HCT116 (cell line): ENCODE results near the gene DIO1. TPM values are rescaled to one million over a fixed set of nuclear protein-coding genes. Genes with fewer than 3 reads are reported as not detected.
"Not testable (repeated sequence)": the region's sequence is repeated elsewhere in the genome, so short reads cannot be mapped to it uniquely, and the experiment has no call there.

Experiments used
- ATAC-seq: fragments of 200-7000 bp; cut with Tn5 transposase; 2 replicates; pipeline ENCODE4 v1.9.1; 2020; ENCODE audit warnings: mild to moderate bottlenecking, moderate library complexity
- BruUV-seq: library from RNA; stranded (reverse); fragments of 400-500 nt; replicated peaks from 2 replicates; lab custom pipeline; 2021; lab: Mats Ljungman, UMichigan
- CTCF ChIA-PET: fragments of 300-600 bp; sonication (Branson Sonifier 250); formaldehyde crosslinking; loops from one replicate; lab custom pipeline; 2021; ENCODE audit warnings: antibody characterized with exemption; lab: Charles Lee
- POLR2A ChIA-PET: fragments of 300-600, 350-600 bp; sonication (Branson Sonifier 250); formaldehyde crosslinking; loops from one replicate; lab custom pipeline; 2021; ENCODE audit warnings: antibody characterized with exemption; lab: Charles Lee
- RAD21 ChIA-PET, 2 experiments: fragments of 300-600 bp; sonication (Branson Sonifier 250); formaldehyde crosslinking; loops; one replicate each; lab custom pipeline; 2023; ENCODE audit warnings: low total read pairs in 2 of 2; ENCODE audit not compliant: uncharacterized antibody in 2 of 2, unreplicated experiment in 2 of 2, low non-redundant PET in 1 of 2; lab: Charles Lee
- DNase-seq: peaks from one replicate; pipeline ENCODE4 v3.0.0-alpha.2; 2010; ENCODE audit warnings: low read depth, low spot score
- H2AFZ ChIP-seq: fragments of 200-600 bp; shearing (Covaris generic), sonication (generic); 2 replicates; pipeline ENCODE4 v1.6.1; 2017; ENCODE audit warnings: low read depth, mixed run types, mixed read lengths, antibody characterized with exemption, low read length; ENCODE audit not compliant: poor library complexity, severe bottlenecking
- H3K27ac ChIP-seq: 2 replicates; pipeline ENCODE4 v1.5.1; 2012; ENCODE audit warnings: low read depth, low read length
- H3K27me3 ChIP-seq: fragments of 200-600 bp; sonication (generic); 2 replicates; pipeline ENCODE4 v1.6.1; 2016; ENCODE audit warnings: mixed run types, low read length, mixed read lengths; ENCODE audit not compliant: insufficient read depth
- H3K36me3 ChIP-seq, 2 experiments: fragments of 200-500 bp in 1 of 2; fragments of 200-600 bp in 1 of 2; sonication (Bioruptor generic) in 1 of 2; sonication (generic) in 1 of 2; 2 replicates each; pipeline versions ENCODE4 v1.5.1 to v1.6.1; 2014 to 2016; ENCODE audit warnings: low read length in 2 of 2, inconsistent platforms in 1 of 2, mixed read lengths in 1 of 2, mixed run types in 1 of 2; ENCODE audit not compliant: insufficient read depth in 2 of 2, control insufficient read depth in 1 of 2
- H3K4me1 ChIP-seq, 2 experiments: fragments of 200-600 bp in 1 of 2; sonication (generic) in 1 of 2; 2 replicates each; pipeline versions ENCODE4 v1.5.1 to v1.6.1; 2012 to 2017; ENCODE audit warnings: low read length in 2 of 2, inconsistent platforms in 1 of 2, mild to moderate bottlenecking in 1 of 2, mixed read lengths in 1 of 2, mixed run types in 1 of 2, moderate library complexity in 1 of 2; ENCODE audit not compliant: insufficient read depth in 2 of 2, control insufficient read depth in 1 of 2
- H3K4me2 ChIP-seq: fragments of 200-600 bp; sonication (generic); 2 replicates; pipeline ENCODE4 v1.6.1; 2017; ENCODE audit warnings: mixed run types, low read length, mixed read lengths
- H3K4me3 ChIP-seq, 2 experiments: fragments of 200-600 bp in 1 of 2; sonication (generic) in 1 of 2; replicated peaks in 1 of 2; 2 replicates each; pipeline ENCODE4 v1.5.1; 2011 to 2016; ENCODE audit warnings: low read length in 2 of 2, control low read depth in 1 of 2, low read depth in 1 of 2, mild to moderate bottlenecking in 1 of 2, mixed read lengths in 1 of 2, mixed run types in 1 of 2
- H3K79me2 ChIP-seq: fragments of 200-600 bp; sonication (generic); 2 replicates; pipeline ENCODE4 v1.6.1; 2017; ENCODE audit warnings: mild to moderate bottlenecking, mixed run types, low read length, moderate library complexity, mixed read lengths; ENCODE audit not compliant: insufficient read depth
- H3K9ac ChIP-seq: fragments of 200-600 bp; sonication (generic); 2 replicates; pipeline ENCODE4 v1.6.1; 2016; ENCODE audit warnings: low read length, mixed read lengths
- H3K9me2 ChIP-seq: fragments of 200-600 bp; sonication (generic), shearing (Covaris generic); 2 replicates; pipeline ENCODE4 v1.6.1; 2017; ENCODE audit warnings: mixed run types, mild to moderate bottlenecking, moderate library complexity; ENCODE audit not compliant: insufficient read depth
- H3K9me3 ChIP-seq, 2 experiments: fragments of 200-500 bp in 1 of 2; fragments of 200-600 bp in 1 of 2; sonication (Bioruptor generic) in 1 of 2; sonication (generic) in 1 of 2; 2 replicates each; pipeline ENCODE4 v1.6.1; 2014 to 2017; ENCODE audit warnings: low read length in 2 of 2, mixed read lengths in 2 of 2, inconsistent platforms in 1 of 2, low read depth in 1 of 2, mild to moderate bottlenecking in 1 of 2, mixed run types in 1 of 2, moderate library complexity in 1 of 2; ENCODE audit not compliant: control insufficient read depth in 1 of 2, insufficient read depth in 1 of 2
- H4K20me1 ChIP-seq: fragments of 200-600 bp; sonication (generic), shearing (Covaris generic); 2 replicates; pipeline ENCODE4 v1.6.1; 2017; ENCODE audit warnings: mixed run types, mild to moderate bottlenecking, moderate library complexity; ENCODE audit not compliant: insufficient read depth
- RAD21 ChIP-seq: IDR thresholded peaks from 2 replicates; pipeline ENCODE4 v1.6.1; 2012; ENCODE audit warnings: low read depth, mild to moderate bottlenecking
- YY1 ChIP-seq: IDR thresholded peaks from 2 replicates; pipeline ENCODE4 v1.6.1; 2011; ENCODE audit warnings: low read length, low read depth, moderate library complexity, mild to moderate bottlenecking; ENCODE audit not compliant: insufficient replicate concordance; ENCODE audit errors: extremely low read depth
- ZFX ChIP-seq: fragments of 450-650 bp; IDR thresholded peaks from 2 replicates; pipeline ENCODE4 v1.6.1; 2017
- intact Hi-C: fragments of 100-400 bp; cut with micrococcal nuclease; formaldehyde crosslinking; loops from 2 replicates; pipeline ENCODE4 v1.10.0; 2022
- total RNA-seq: library from RNA; stranded (reverse); gene quantifications from one replicate; pipeline ENCODE4 v1.2.1, GENCODE V29; 2021; ENCODE audit not compliant: unreplicated experiment
- TF ChIP-seq, protein P1 (sequence below), 3 experiments: fragments of 200-600 bp in 1 of 3; sonication (generic) in 1 of 3; IDR thresholded peaks in 2 of 3; conservative IDR thresholded peaks in 1 of 3; 2 replicates each; pipeline ENCODE4 v1.5.1; 2012 to 2017; ENCODE audit warnings: low read depth in 2 of 3, low read length in 2 of 3, antibody characterized with exemption in 1 of 3, borderline replicate concordance in 1 of 3, control low read depth in 1 of 3, mild to moderate bottlenecking in 1 of 3, mixed read lengths in 1 of 3, mixed run types in 1 of 3, moderate library complexity in 1 of 3; ENCODE audit not compliant: insufficient read depth in 1 of 3

DIO1 gene
- total RNA-seq, 1 experiment from 2014 or later = not detected

DNA sequence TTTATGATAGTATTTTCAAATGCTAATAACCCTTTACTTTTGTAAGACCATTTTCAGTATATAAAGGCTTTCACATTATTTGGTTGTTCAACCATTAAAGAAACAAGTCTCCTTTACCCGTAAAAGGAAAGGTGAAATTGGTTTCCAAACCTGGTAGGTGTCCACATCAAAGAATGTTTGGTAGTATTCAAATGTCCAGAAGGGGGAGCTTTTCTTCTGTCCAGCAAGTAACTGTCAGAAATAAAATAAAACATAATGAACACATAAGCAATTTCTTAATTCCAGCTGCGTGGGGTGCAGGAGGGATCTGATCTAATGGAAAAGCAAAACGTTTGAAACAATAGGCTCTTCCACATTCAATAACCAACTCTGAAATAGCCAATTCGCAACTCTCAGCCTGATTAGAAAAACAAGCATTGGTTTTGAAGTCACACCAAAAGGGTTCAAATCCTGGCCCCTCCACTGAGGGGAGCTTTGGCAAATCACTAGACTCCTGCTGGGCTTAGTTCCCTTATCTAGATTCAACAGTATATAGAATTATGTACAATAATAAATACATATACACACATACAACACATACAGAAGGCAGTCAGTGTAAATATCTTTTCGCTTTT is 15.4 kb upstream of the DIO1 start:
- no TSS peak for BruUV-seq
- Histone ChIP-seq H3K4me3 (no peak overlapping the region), H3K9me3 (no peaks in the 10 kb centered on the region), H2AFZ (no peak overlapping the region), H3K27ac (no peak overlapping the region), H3K36me3 (peaks cover 5 to 11% of the 10 kb centered on the region in 2 experiments; a peak in 2 of 4 replicates), H4K20me1 (no peaks in the 10 kb centered on the region), H3K27me3 (no peaks in the 10 kb centered on the region), H3K4me2 (no peak overlapping the region), H3K4me1 (peaks cover 0 to 1% of the 10 kb centered on the region in 2 experiments; a peak in 1 of 4 replicates), H3K9ac (no peak overlapping the region), H3K9me2 (no peaks in the 10 kb centered on the region), H3K79me2 (no peaks in the 10 kb centered on the region)
- ChIA-PET RAD21 (interaction anchor here in 1 of 2 experiments (0.6 kb wide), 1 partner anchor 405 kb away, joined by 5 read pairs; no protein-coding TSS in a partner anchor), CTCF (interaction anchor here (0.6 to 2.4 kb wide), 18 partner anchors 10 to 203 kb away, joined by 3 to 47 read pairs (median 4); partner anchors contain the start of genes DIO1, IFT25 and YIPF1), POLR2A (interaction anchor here (1.3 kb wide), 1 partner anchor 69 kb away, joined by 4 read pairs; no protein-coding TSS in a partner anchor)
- TF ChIP-seq YY1 (no peak), RAD21 (peak; percentile 73), ZFX (no peak)
- TF ChIP-seq, protein P1, sequence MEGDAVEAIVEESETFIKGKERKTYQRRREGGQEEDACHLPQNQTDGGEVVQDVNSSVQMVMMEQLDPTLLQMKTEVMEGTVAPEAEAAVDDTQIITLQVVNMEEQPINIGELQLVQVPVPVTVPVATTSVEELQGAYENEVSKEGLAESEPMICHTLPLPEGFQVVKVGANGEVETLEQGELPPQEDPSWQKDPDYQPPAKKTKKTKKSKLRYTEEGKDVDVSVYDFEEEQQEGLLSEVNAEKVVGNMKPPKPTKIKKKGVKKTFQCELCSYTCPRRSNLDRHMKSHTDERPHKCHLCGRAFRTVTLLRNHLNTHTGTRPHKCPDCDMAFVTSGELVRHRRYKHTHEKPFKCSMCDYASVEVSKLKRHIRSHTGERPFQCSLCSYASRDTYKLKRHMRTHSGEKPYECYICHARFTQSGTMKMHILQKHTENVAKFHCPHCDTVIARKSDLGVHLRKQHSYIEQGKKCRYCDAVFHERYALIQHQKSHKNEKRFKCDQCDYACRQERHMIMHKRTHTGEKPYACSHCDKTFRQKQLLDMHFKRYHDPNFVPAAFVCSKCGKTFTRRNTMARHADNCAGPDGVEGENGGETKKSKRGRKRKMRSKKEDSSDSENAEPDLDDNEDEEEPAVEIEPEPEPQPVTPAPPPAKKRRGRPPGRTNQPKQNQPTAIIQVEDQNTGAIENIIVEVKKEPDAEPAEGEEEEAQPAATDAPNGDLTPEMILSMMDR (IDR thresholded peaks at IDR 0.05 in 2 of 3, conservative IDR thresholded peaks at IDR 0.05 in 1 of 3; ENCODE audit: borderline replicate concordance in 1 of 3, insufficient read depth in 1 of 3, low read depth in 2 of 3, low read length in 2 of 3) = peak; percentile 61 to 75 (median 70); a peak in 5 of 6 replicates
- peak; percentile 67 for ATAC-seq
- intact Hi-C loops = loop anchor here (1.0 to 2.0 kb wide), 2 partner anchors 81 to 202 kb away; no protein-coding TSS in a partner anchor
- DNase-seq = peak; percentile 49

DNA sequence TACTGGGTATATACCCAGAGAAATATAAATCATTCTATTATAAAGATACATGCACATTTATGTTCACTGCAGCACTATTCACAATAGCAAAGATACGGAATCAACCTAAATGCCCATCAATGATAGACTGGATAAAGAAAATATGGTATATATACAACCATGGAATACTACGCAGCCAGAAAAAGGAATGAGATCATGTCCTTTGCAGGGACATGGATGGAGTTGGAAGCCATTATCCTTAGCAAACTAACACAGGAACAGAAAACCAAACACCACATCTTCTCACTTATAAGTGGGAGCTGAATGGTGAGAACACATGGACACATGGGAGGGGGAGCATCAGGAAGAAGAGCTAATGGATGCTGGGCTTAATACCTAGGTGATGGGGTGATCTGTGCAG is 12.1 kb upstream of the DIO1 start:
- BruUV-seq, H3K36me3 ChIP-seq, H2AFZ ChIP-seq, ATAC-seq, H3K9me3 ChIP-seq, H4K20me1 ChIP-seq, H3K27me3 ChIP-seq, DNase-seq, H3K9me2 ChIP-seq, POLR2A ChIA-PET, H3K79me2 ChIP-seq, intact Hi-C loops, H3K4me2 ChIP-seq, H3K9ac ChIP-seq, H3K4me3 ChIP-seq, H3K4me1 ChIP-seq, H3K27ac ChIP-seq, RAD21 ChIA-PET: not testable (repeated sequence)
- CTCF ChIA-PET = interaction anchor here (1.4 kb wide), 1 partner anchor 64 kb away, joined by 4 read pairs; the partner anchor contains the start of gene IFT25

DNA sequence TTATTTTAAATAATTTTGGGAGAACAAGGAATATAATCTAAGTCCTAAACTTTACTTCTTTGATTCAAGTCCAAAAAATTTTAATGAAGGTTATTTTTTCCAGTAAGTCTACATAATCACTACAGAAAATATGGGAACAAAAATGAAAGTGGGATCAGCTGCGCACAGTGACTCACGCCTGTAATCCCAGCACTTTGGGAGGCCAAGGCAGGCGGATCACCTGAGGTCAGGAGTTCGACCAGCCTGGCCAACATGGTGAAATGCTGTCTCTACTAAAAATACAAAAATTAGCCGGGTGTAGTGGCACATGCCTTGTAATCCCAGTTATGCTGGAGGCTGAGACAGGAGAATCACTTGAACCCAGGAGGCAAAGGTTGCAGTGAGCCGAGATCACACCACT is 10.4 kb upstream of the DIO1 start:
- RAD21 ChIA-PET, H3K9ac ChIP-seq, H3K36me3 ChIP-seq, H3K4me3 ChIP-seq, intact Hi-C loops, H3K4me2 ChIP-seq, H4K20me1 ChIP-seq, BruUV-seq, H3K27me3 ChIP-seq, ATAC-seq, POLR2A ChIA-PET, H2AFZ ChIP-seq, CTCF ChIA-PET, H3K9me2 ChIP-seq, H3K79me2 ChIP-seq, H3K27ac ChIP-seq, H3K4me1 ChIP-seq, H3K9me3 ChIP-seq, DNase-seq: not testable (repeated sequence)
